ENCODE data around the gene SMIM21.

SMIM21 gene

GRCh38 chr18:75365837-75366236 lies 61.7 kb downstream of the SMIM21 start:
- Histone ChIP-seq H2AFZ (ENCODE audit: low read depth) (no peak overlapping the region), H4K20me1 (ENCODE audit: insufficient read depth) (no peaks in the 10 kb centered on the region), H3K4me1 (ENCODE audit: low read depth, poor library complexity, severe bottlenecking) (no peaks in the 10 kb centered on the region), H3K79me2 (ENCODE audit: insufficient read depth, low read depth) (no peaks in the 10 kb centered on the region), H3K4me2 (no peak overlapping the region), H3K27ac (no peak overlapping the region), H3K4me3 (IDR thresholded peaks at IDR 0.05; ENCODE audit: insufficient read depth, low read depth, low read length) (no peak overlapping the region), H3K9ac (no peak overlapping the region), H3K36me3 (ENCODE audit: insufficient read depth) (no peaks in the 10 kb centered on the region), H3K27me3 (ENCODE audit: insufficient read depth, low read depth) (no peaks in the 10 kb centered on the region)
- TF ChIP-seq CTCF (conservative IDR thresholded peaks at IDR 0.05; ENCODE audit: low read depth, low read length), result no peak

- H3K27ac ChIP-seq, result no peak overlapping the region
- no peak overlapping the region for H2AFZ ChIP-seq (ENCODE audit: low read depth)
- no peaks in the 10 kb centered on the region for H4K20me1 ChIP-seq (ENCODE audit: insufficient read depth)
- no peaks in the 10 kb centered on the region for H3K79me2 ChIP-seq (ENCODE audit: insufficient read depth, low read depth)
- no peak overlapping the region for H3K4me3 ChIP-seq (IDR thresholded peaks at IDR 0.05; ENCODE audit: insufficient read depth, low read depth, low read length)
- no peaks in the 10 kb centered on the region for H3K4me1 ChIP-seq (ENCODE audit: low read depth, poor library complexity, severe bottlenecking)
- H3K4me2 ChIP-seq, result no peak overlapping the region
- H3K27me3 ChIP-seq (ENCODE audit: insufficient read depth, low read depth), result no peaks in the 10 kb centered on the region
- no peaks in the 10 kb centered on the region for H3K36me3 ChIP-seq (ENCODE audit: insufficient read depth)
- no peak overlapping the region for H3K9ac ChIP-seq
- TF ChIP-seq CTCF (conservative IDR thresholded peaks at IDR 0.05; ENCODE audit: low read depth, low read length), result no peak
Observed at GRCh38 chr18:75365254-75365629, 62.3 kb downstream of the SMIM21 start.

GRCh38 chr18:75364512-75365253 lies 62.8 kb downstream of the SMIM21 start:
- no peaks in the 10 kb centered on the region for H3K36me3 ChIP-seq (ENCODE audit: insufficient read depth)
- H3K9ac ChIP-seq, result no peak overlapping the region
- H3K27me3 ChIP-seq (ENCODE audit: insufficient read depth, low read depth), result no peaks in the 10 kb centered on the region
- no peaks in the 10 kb centered on the region for H3K4me1 ChIP-seq (ENCODE audit: low read depth, poor library complexity, severe bottlenecking)
- H3K27ac ChIP-seq, result no peak overlapping the region
- H3K79me2 ChIP-seq (ENCODE audit: insufficient read depth, low read depth), result no peaks in the 10 kb centered on the region
- H3K4me3 ChIP-seq (IDR thresholded peaks at IDR 0.05; ENCODE audit: insufficient read depth, low read depth, low read length), result no peak overlapping the region
- H2AFZ ChIP-seq (ENCODE audit: low read depth), result no peak overlapping the region
- no peak overlapping the region for H3K4me2 ChIP-seq
- no peaks in the 10 kb centered on the region for H4K20me1 ChIP-seq (ENCODE audit: insufficient read depth)
- TF ChIP-seq CTCF (conservative IDR thresholded peaks at IDR 0.05; ENCODE audit: low read depth, low read length), result no peak

GRCh38 chr18:75363446-75364225 lies 63.9 kb downstream of the SMIM21 start:
- H3K9ac ChIP-seq, result no peak overlapping the region
- TF ChIP-seq CTCF (conservative IDR thresholded peaks at IDR 0.05; ENCODE audit: low read depth, low read length), result no peak
- H4K20me1 ChIP-seq (ENCODE audit: insufficient read depth), result no peaks in the 10 kb centered on the region
- no peaks in the 10 kb centered on the region for H3K79me2 ChIP-seq (ENCODE audit: insufficient read depth, low read depth)
- H3K27me3 ChIP-seq (ENCODE audit: insufficient read depth, low read depth), result no peaks in the 10 kb centered on the region
- no peak overlapping the region for H2AFZ ChIP-seq (ENCODE audit: low read depth)
- H3K4me3 ChIP-seq (IDR thresholded peaks at IDR 0.05; ENCODE audit: insufficient read depth, low read depth, low read length), result no peak overlapping the region
- H3K36me3 ChIP-seq (ENCODE audit: insufficient read depth), result no peaks in the 10 kb centered on the region
- H3K4me1 ChIP-seq (ENCODE audit: low read depth, poor library complexity, severe bottlenecking), result no peaks in the 10 kb centered on the region
- H3K4me2 ChIP-seq, result no peak overlapping the region
- H3K27ac ChIP-seq, result no peak overlapping the region
